Measurements from ENCODE around the gene ARL4A.

ARL4A gene

GRCh38 chr7:12705878-12706277 lies 18.4 kb downstream of the ARL4A start:
- DNase-seq: no peak

GRCh38 chr7:12706900-12707536 lies 19.6 kb downstream of the ARL4A start:
- DNase-seq: peak; percentile 46

GRCh38 chr7:12708314-12708713 lies 20.9 kb downstream of the ARL4A start:
- DNase-seq: no peak

DNA sequence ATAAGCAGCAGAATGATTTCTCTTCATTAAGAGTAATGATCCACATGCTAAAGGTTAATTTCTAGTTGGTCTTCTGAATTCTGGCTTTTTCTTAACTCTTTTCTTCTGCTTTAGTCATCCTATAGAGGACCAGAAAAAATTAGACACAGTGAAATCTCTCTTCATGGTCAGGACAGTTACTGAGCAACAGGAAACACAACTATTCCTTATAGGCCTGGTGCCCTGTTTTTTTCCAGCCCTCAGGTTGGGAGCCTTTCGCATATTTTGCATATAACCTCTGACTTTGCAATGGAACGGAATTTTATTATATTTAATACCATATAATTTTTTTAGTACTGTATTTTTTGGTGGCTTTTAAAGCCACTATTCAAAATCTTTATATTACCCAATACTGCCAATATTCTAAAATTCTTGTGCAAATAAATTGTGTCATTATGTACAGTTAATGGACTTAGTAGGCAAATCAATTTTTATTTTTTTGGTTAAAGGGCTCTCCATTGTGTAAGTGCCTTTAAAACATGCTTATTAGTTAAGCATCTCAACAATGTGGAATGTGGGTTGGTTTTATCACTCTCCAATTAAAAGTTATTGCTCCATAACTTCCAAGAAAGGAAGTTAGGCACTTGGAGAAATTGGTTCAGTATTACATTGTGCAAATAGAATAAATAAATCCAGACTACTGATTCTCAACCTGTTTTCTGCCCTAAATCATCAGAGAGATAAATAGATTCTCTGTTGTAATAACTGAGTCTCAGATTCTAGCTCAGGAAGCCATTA lies 22.5 kb downstream of the ARL4A start:
- peak; percentile 57 for DNase-seq

DNA sequence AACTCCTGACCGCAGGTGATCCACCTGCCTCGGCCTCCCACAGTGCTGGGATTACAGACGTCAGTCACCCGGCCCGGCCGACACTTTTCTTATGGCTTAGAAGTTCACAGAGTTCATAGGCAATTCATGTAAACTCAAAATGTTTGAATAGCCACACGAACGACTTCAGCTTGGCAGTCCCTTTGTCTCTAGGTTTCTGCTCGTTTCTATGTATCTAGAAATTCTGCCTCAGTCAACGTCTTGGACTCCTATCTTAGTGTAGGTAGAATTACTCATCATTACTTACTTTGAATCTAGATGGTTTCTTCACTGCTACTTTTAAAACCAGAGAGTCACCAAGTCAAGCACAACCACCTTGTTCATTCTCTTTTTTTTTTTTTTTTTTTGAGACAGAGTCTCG lies 23.7 kb downstream of the ARL4A start:
- DNase-seq: no peak

DNA sequence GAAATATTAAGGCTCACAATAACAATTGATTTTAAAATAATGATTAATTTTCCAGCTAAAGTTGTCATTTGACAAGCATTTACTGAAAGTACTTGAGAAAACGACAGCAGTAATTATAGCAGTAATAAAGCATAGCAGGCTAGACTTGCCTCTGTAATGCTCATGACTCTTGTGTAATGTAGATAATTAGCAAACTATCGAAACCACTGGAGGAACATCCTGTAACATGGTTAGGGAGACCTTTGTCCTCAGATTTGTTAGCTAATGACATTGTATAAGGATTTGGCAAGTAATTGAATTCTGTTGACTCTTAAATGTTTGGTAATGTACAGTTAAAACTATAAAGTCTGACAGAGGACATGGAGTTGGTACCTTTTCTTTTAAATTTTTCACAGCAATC lies 24.8 kb downstream of the ARL4A start:
- DNase-seq: no peak

DNA sequence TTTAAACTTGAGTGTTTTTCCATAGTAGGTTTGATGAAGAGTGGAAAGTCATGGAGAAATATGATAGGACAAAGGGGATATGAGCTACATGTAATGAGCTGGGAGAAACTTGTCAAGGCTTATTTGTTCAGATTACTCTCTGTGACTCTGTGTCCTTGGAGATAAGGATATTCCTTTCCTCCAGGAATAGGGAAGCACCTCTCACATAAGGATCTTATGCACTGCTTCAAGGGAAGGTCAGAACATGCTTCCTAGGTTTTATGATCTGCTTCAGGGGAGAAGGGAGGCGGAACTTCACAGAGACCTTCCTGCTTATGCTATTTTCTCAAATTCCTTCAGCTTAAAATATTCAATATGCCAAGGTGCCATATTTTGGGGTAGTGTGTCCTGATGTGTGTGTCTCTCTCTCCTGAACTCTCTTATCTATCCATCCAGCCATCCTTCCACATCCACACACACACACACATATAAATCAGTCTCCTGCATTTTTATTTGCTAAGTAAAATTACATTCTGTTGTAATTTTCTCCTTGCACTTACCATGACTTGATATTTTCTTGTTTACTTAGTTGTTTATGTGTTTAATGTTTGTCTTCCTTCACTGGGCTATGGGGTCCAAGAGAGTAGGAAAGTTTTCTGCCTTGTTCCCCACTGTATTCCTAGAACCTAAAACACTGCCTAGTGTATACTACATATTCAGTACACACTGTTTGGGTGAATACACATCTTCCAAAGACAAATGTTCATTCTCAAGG lies 26.4 kb downstream of the ARL4A start:
- DNase-seq: no peak

- DNase-seq: no peak
These were observed 26.9 kb downstream of the ARL4A start for GRCh38 chr7:12714379-12714737.

- peak; percentile 92 for DNase-seq
These were observed 28.1 kb downstream of the ARL4A start for GRCh38 chr7:12715372-12716133.

GRCh38 chr7:12716134-12716681 lies 28.8 kb downstream of the ARL4A start:
- DNase-seq: no peak

- no peak for DNase-seq
These were observed 29.3 kb downstream of the ARL4A start for GRCh38 chr7:12716722-12717121.

- peak; percentile 76 for DNase-seq
These were observed 31.9 kb downstream of the ARL4A start for GRCh38 chr7:12719141-12719919.

DNA sequence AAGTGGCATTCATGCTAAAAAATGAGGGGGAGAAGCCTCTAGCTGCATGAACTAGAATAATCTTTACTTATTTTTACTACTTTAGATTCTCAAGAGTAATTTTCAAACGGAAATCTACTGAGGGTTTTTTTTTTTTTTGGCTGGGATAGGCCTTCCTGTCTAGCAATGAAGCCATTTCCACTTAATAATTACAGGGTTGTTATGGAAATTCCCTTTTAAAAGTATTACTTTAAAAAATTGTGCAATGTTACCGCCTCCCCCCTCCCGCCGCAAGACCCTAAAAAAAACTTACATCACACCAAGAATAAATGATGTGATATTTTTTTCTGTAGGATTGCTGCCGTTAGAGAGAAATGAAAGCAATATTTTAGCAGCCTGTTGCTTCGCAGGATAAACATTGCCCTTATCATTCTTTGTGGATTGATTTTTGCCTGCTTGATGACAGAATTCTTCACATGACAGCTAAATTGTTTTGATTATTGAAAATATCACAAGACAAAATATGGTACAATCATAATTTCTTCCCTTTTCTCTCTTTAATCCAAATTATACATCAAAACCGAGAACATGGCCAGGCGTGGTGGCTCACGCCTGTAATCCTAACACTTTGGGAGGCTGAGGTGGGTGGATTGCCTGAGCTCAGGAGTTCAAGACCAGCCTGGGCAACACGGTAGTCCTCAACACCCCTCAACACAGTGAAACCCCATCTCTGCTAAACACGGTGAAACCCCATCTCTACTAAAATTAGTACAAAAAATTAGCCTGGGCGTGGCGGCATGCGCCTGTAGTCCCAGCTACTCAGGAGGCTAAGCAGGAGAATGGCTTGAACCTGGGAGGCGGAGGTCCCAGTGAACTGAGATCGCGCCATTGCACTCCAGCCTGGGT lies 32.8 kb downstream of the ARL4A start:
- no peak for DNase-seq

- DNase-seq: no peak
These were observed 33.9 kb downstream of the ARL4A start for GRCh38 chr7:12721286-12721830.

- DNase-seq: no peak
These were observed 34.7 kb downstream of the ARL4A start for GRCh38 chr7:12722136-12722535.

DNA sequence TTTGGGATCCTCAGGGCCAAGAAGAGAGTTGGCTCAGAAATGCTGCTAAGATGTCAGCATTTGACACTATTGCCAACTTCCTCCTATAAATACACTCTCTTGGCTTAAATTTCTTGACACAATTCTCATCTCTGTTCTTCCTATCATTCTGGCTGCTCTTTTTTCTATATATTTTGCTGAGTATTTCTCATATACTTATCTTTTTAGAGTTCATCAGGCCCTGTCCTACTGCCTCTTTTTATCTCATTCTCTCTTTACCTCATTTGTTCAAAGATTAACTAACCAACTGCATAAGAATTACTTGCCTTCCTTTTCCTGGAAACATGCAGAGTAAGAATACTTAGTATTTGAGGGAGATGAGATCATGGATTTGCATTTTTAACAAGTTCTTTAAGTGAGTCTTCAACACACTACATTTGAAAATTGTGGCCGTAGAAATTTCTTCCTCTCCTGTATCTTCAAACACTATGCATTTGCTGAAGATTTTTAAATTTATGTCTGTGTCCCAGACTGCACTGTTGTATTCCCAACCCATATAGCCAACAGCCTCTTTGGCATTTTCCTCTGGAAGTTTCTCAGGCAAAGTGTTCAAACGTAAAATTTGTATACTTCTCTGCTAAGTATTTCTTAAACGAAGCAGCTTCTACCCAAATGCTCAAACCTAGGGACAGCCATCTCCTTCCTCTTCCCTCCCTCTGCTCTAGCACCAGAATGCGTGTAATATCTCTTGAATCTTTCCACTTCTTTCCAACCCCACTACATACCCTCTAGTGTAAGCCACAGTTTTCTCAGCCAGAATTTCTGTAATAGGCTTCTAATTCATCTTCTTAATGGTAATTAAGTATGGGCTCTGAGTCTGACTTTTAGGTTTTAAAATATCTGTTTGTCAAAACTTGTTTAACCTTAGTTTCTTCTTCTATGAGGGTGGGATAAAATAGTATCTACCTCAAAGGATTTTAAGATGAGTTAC lies 35.5 kb downstream of the ARL4A start:
- DNase-seq: no peak

DNA sequence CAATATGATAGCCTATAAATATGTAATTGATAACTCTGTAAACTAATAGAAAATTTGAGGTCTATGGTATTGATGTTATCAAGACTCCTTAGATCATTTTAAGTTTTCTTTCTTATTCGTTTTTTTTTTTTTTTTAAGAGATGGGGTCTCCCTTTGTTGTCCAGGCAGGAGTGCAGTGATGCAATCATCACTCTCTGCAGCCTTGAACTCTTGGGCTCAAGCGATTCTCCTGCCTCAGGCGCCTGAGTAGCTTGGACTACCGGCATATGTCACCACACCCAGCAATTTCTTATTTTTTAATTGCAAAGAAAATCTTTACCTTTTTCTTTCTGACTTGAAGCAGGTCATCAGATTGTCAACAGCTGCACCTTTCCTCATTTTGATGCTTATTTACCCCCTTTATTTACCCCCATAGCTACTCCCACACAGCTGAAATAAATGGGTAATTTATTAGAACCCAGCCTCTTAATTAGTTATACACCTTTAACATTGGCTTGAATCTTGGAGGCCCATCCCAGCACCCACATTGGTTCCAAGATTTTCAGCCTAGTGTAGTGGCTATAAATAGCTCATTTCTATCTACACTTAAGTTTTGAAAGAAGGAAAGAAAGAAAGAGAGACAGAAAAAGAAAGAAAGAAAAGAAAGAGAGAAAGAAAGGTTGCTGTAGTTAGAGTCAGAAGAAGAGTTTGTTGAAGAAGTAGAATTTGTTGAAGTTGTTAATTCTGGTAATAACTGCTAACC lies 38.3 kb downstream of the ARL4A start:
- DNase-seq: no peak

- DNase-seq: no peak
These were observed 39.5 kb downstream of the ARL4A start for GRCh38 chr7:12726908-12727307.
